Natural killer cell (primary cell): ENCODE results near the gene RUSF1. TPM values are rescaled to one million over a fixed set of nuclear protein-coding genes. Genes with fewer than 3 reads are reported as not detected.
A peak's percentile ranks its signal among the peaks of the same experiment; 100 is the strongest.

Experiments used
- ATAC-seq, 3 donors: fragments of 150-1000 bp in 2 of 3; fragments of 200-7000 bp in 1 of 3; cut with Tn5 transposase; 1 replicate in 1 of 3; 2 replicates in 2 of 3; pipeline ENCODE4 v1.10.0; 2021; ENCODE audit warnings: mild to moderate bottlenecking in 2 of 3, moderate library complexity in 2 of 3
- DNase-seq, 2 donors: peaks; one replicate each; pipeline versions ENCODE4 v3.0.0 to v3.0.0-alpha.2; 2013 to 2021; ENCODE audit warnings: mixed read lengths in 1 of 2
- H3K27ac ChIP-seq: one replicate; pipeline ENCODE4 v1.5.1; 2013; ENCODE audit warnings: mild to moderate bottlenecking, low read length
- H3K27me3 ChIP-seq: one replicate; pipeline ENCODE4 v1.6.1; 2013; ENCODE audit warnings: low read length; ENCODE audit not compliant: control insufficient read depth, insufficient read depth
- H3K36me3 ChIP-seq: one replicate; pipeline ENCODE4 v1.6.1; 2013; ENCODE audit warnings: low read length; ENCODE audit not compliant: control insufficient read depth, insufficient read depth
- H3K4me1 ChIP-seq: one replicate; pipeline ENCODE4 v1.6.1; 2013; ENCODE audit warnings: low read length; ENCODE audit not compliant: control insufficient read depth, insufficient read depth
- H3K4me3 ChIP-seq: one replicate; pipeline ENCODE4 v1.5.1; 2013; ENCODE audit warnings: low read length
- H3K9me3 ChIP-seq: one replicate; pipeline ENCODE4 v1.6.1; 2013; ENCODE audit warnings: low read length; ENCODE audit not compliant: control insufficient read depth, insufficient read depth
- H3K27ac Mint-ChIP-seq, 2 donors: one replicate each; pipeline ENCODE4 v1.8.0; 2022; ENCODE audit warnings: mild to moderate bottlenecking in 2 of 2, mixed read lengths in 2 of 2, moderate library complexity in 1 of 2
- H3K27me3 Mint-ChIP-seq, 2 donors: one replicate each; pipeline ENCODE4 v1.8.0; 2022; ENCODE audit warnings: low read depth in 2 of 2, mixed read lengths in 2 of 2
- H3K36me3 Mint-ChIP-seq: one replicate; pipeline ENCODE4 v1.8.0; 2022; ENCODE audit warnings: mixed read lengths
- H3K4me1 Mint-ChIP-seq, 2 donors: one replicate each; pipeline ENCODE4 v1.8.0; 2022; ENCODE audit warnings: mixed read lengths in 2 of 2
- H3K4me3 Mint-ChIP-seq: one replicate; pipeline ENCODE4 v1.8.0; 2022; ENCODE audit warnings: mild to moderate bottlenecking, moderate library complexity, mixed read lengths
- H3K9me3 Mint-ChIP-seq, 2 donors: one replicate each; pipeline ENCODE4 v1.8.0; 2022; ENCODE audit warnings: mixed read lengths in 2 of 2
- CTCF ChIP-seq: fragments of 200-600 bp; IDR thresholded peaks from one replicate; pipeline ENCODE4 v1.8.0; 2022; ENCODE audit warnings: antibody characterized with exemption
- WGBS: methylation state at CpG from one replicate; pipeline ENCODE4 v1.1.7; 2013; ENCODE audit warnings: missing lambda C conversion rate; ENCODE audit not compliant: insufficient coverage; 5-methylcytosine and 5-hydroxymethylcytosine counted together
- intact Hi-C: fragments of 100-400 bp; cut with micrococcal nuclease; formaldehyde crosslinking; loops from one replicate; pipeline ENCODE4 v1.14.2; 2022
- total RNA-seq, 4 donors: library from RNA; stranded (reverse); fragments of 120-200 nt in 1 of 4; gene quantifications; one replicate each; pipeline versions ENCODE4 v1.2.3 to v1.2.4, GENCODE V29; 2013 to 2022

RUSF1 gene
- total RNA-seq, 3 donors from 2014 or later (not counting 1 experiment from before 2014, with no cell fraction given) = 50.2 to 61.5 (median 51.9) TPM

- no peak for DNase-seq
- Mint-ChIP-seq H3K4me3 (no peak overlapping the region), H3K27ac (no peak overlapping the region), H3K27me3 (peaks cover 0 to 23% of the 10 kb centered on the region in 2 donors), H3K36me3 (no peaks in the 10 kb centered on the region), H3K9me3 (no peaks in the 10 kb centered on the region), H3K4me1 (peaks cover 5 to 30% of the 10 kb centered on the region in 2 donors)
- no peak for TF ChIP-seq CTCF
- no peak for ATAC-seq
- intact Hi-C loops = no loop called here
- 94% methylated on average over 15 of the region's 17 CpGs for WGBS
- Histone ChIP-seq H3K4me3 (no peak overlapping the region), H3K4me1 (peaks cover 37% of the 10 kb centered on the region), H3K27ac (no peak overlapping the region), H3K9me3 (no peaks in the 10 kb centered on the region), H3K27me3 (peaks cover 12% of the 10 kb centered on the region), H3K36me3 (no peaks in the 10 kb centered on the region)
Observed at GRCh38 chr16:31473264-31473984, 34.8 kb downstream of the RUSF1 start.

DNA sequence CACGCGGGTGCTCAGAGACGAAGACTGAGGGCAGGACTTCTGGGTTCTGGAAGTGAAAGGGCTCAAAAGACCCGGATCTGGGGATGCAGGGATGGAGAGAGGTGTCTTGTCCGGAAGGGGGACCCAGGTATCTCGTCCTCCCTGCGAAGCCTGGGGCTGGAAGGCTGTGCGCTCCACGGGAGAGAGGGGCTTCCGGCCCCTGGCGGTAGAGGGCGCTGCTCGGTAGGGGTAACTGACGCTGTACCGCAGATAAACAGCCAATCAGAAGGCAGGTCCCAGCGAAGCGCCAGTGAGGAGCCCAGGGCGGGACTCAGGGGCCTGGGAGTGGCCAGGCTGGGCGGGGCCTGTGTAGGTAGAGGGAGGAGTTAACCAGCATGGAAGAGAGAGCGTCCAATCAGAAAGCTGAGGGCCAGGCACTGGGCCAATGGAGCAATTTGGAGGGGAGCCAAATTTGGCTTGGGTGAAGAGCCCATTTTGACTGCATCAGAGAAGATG, 35.4 kb downstream of the RUSF1 start:
- no peak overlapping the region for H3K27ac ChIP-seq
- Mint-ChIP-seq H3K27me3 (peaks cover 0 to 23% of the 10 kb centered on the region in 2 donors), H3K27ac (peak overlapping the region in 1 of 2 donors; percentile 42), H3K36me3 (no peaks in the 10 kb centered on the region), H3K4me1 (peaks cover 2 to 27% of the 10 kb centered on the region in 2 donors), H3K9me3 (no peaks in the 10 kb centered on the region), H3K4me3 (peak overlapping the region; percentile 77)
- peaks cover 12% of the 10 kb centered on the region for H3K27me3 ChIP-seq
- TF ChIP-seq CTCF = no peak
- intact Hi-C loops = no loop called here
- ATAC-seq (peak in 2 of 3 donors; percentile 32 to 58), DNase-seq (peak in 1 of 2 donors; percentile 51)
- peaks cover 35% of the 10 kb centered on the region for H3K4me1 ChIP-seq
- 67% methylated on average over 20 of the region's 20 CpGs for WGBS
- no peaks in the 10 kb centered on the region for H3K9me3 ChIP-seq
- H3K4me3 ChIP-seq = no peak overlapping the region
- no peaks in the 10 kb centered on the region for H3K36me3 ChIP-seq

DNA sequence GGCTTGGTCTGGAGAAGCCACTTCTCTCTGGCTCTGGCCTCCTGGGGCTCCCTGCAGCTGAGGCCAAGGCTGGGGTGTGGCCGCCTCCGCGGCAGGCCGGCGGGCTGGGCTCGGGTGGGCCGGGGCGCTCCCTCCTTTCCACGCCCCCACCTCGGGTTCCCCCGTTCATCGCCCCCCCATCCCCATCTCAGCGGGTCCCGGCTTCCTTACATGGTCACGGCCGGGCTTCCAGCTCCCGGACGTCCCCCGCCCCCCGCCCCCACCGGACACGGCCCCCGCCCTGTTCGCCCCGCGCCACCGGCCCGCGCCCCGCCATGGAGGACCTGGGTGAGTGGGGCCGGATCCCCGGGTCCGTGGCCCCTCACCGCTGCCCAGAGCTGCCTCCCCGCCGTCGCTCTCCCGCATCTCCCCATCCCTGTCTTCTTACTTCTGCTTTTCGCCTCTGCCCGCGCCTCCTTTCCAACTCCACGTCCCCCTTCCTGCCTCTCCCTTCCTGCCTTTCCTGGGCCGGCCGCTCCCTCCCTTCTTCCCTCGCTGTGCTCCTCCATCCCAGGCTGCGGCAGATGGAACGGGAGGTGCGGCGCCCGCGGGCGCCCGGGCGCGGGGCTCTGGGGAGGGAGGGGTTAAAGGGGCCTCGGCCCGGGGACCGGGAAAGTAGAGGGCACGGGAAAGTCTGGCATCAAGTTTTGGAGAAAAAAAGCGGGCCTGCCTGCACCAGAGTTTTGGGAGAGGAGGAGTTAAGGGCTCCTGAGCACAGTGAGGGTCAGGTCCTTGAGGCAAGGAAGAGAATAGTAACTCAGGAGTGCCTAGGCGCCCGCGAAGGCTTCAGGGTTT, 36.1 kb downstream of the RUSF1 start, which contains the start of gene TGFB1I1:
Gene TGFB1I1, plus strand, starts transcription at position 278 of the 834 bp plus-strand sequence. Its CDS starts 37 bp downstream, at position 315.
- Histone ChIP-seq H3K9me3 (no peaks in the 10 kb centered on the region), H3K4me1 (peaks cover 28% of the 10 kb centered on the region), H3K27me3 (peaks cover 12% of the 10 kb centered on the region), H3K4me3 (peak within 1 kb of the TSS; percentile 9), H3K27ac (no peak within 1 kb of the TSS), H3K36me3 (no peaks in the 10 kb centered on the region)
- H3K27me3 Mint-ChIP-seq = peaks cover 0 to 23% of the 10 kb centered on the region in 2 donors
- DNase-seq (no peak), ATAC-seq (no peak)
- peaks cover 0 to 20% of the 10 kb centered on the region in 2 donors for H3K4me1 Mint-ChIP-seq
- H3K4me3 Mint-ChIP-seq = peak within 1 kb of the TSS; percentile 77
- H3K36me3 Mint-ChIP-seq = no peaks in the 10 kb centered on the region
- peak within 1 kb of the TSS in 1 of 2 donors; percentile 42 for H3K27ac Mint-ChIP-seq
- 4% methylated on average over 54 of the region's 63 CpGs for WGBS
- H3K9me3 Mint-ChIP-seq = no peaks in the 10 kb centered on the region
- intact Hi-C loops = no loop called here
- TF ChIP-seq CTCF = no peak
